ENCODE data around the gene CAMK1G. TPM values are rescaled to one million over a fixed set of nuclear protein-coding genes. Genes with fewer than 3 reads are reported as not detected.
A peak's percentile ranks its signal among the peaks of the same experiment; 100 is the strongest.

Gene CAMK1G
- total and polyA plus RNA-seq, 9 donors = 7.6 to 20.2 (median 12.0) TPM

DNA sequence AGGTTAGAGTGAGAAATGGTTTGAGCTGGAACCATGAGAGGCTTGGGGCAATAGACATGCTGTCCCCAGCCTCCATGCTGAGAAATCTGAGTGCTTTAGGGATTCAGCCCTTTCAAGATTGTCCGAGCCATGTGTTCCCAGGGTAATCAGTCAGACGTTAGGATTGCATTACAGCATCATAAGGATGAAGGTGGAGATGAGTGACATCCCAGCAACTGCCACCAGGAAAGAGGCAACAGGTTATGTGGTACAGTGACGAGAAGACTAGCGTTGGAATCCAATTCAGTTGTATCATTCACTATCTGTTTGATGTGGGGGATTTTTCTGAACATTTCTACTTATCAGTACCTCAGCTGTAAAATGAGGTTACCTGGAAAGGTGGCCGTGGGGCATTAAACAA lies 1.7 kb downstream of the CAMK1G start:
- DNase-seq = no peak
- intact Hi-C loops (cut with DNase I) = loop anchor here in 2 of 4 donors (5.0 kb wide), 2 partner anchors 107 to 157 kb away; no protein-coding TSS in a partner anchor
- H3K9me3 ChIP-seq = no peaks in the 10 kb centered on the region
- no peak overlapping the region for H3K27ac ChIP-seq
- H3K36me3 ChIP-seq = no peaks in the 10 kb centered on the region
- TF ChIP-seq EP300 (IDR thresholded peaks at IDR 0.05) = no peak
- no peak for TF ChIP-seq POLR2A (IDR thresholded peaks at IDR 0.05)
- TF ChIP-seq CTCF (IDR thresholded peaks at IDR 0.05) = no peak
- H3K4me1 ChIP-seq (ENCODE audit: insufficient read depth) = peaks cover 8% of the 10 kb centered on the region
- H3K4me3 ChIP-seq = no peak overlapping the region
- 35 to 43% (median 36%) methylated on average over 5 of the region's 5 CpGs for WGBS, 3 donors
- H3K27me3 ChIP-seq = no peaks in the 10 kb centered on the region

- 0 to 1% (median 1%) methylated on average over 23 of the region's 23 CpGs for WGBS, 3 donors
- no peak overlapping the region for H3K4me3 ChIP-seq
- no peaks in the 10 kb centered on the region for H3K9me3 ChIP-seq
- intact Hi-C loops (cut with DNase I) = loop anchor here in 2 of 4 donors (5.0 kb wide), 2 partner anchors 107 to 157 kb away; no protein-coding TSS in a partner anchor
- TF ChIP-seq POLR2A (IDR thresholded peaks at IDR 0.05) = no peak
- no peak for TF ChIP-seq EP300 (IDR thresholded peaks at IDR 0.05)
- no peak for TF ChIP-seq CTCF (IDR thresholded peaks at IDR 0.05)
- peak; percentile 45 to 75 (median 68) for DNase-seq
- no peaks in the 10 kb centered on the region for H3K27me3 ChIP-seq
- no peak overlapping the region for H3K27ac ChIP-seq
- H3K36me3 ChIP-seq = no peaks in the 10 kb centered on the region
- H3K4me1 ChIP-seq (ENCODE audit: insufficient read depth) = peaks cover 8% of the 10 kb centered on the region
Measured at GRCh38 chr1:209585672-209586071, 2.2 kb downstream of the CAMK1G start.

DNA sequence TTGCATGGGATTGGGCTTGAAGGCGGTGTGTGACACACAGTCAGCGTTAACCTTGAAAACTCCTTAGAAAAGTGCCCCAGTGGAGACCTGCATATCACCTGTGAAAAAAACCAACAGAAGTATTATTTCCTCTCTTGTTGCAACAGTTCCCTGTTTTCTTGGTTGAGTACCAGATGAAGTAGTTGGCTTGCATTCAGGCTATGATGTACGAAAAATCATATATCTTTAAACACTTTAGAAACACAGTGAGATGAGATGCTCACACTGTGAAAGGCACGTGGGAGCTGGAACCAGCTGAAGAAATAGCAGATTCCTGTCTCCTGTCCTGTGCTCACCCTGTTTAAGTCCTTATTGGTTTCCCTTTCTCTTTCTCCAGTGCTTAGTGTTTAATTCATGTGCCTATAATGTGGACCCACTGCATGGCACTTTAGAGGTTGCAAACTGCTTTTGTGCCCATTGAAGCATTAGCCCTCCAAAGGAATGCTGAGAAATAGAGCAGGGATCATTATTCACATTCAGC lies 2.8 kb downstream of the CAMK1G start:
- H3K27me3 ChIP-seq = no peaks in the 10 kb centered on the region
- no peaks in the 10 kb centered on the region for H3K36me3 ChIP-seq
- intact Hi-C loops (cut with DNase I) = loop anchor here in 2 of 4 donors (5.0 kb wide), 2 partner anchors 106 to 156 kb away; no protein-coding TSS in a partner anchor

DNA sequence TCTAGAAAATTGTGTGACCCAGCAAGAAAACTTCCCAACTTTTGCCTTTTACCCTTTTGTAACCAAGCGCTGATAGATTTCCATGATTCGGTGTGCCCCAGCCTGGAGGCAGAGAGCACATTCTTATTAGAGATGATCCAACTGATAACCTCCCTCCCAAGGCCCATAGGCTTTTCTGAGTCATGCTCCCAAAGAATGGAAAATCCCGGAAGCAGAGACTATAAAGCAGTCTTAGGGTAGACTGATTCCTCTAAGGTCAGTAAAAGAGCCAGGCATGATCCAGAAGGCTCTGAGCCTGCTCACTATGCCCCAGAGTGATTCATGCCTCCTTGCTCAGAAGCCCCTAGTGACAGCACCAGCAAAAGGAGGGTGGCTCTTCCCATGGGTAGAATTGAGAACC lies 4.3 kb downstream of the CAMK1G start:
- intact Hi-C loops (cut with DNase I) = loop anchor here in 2 of 4 donors (5.0 kb wide), 2 partner anchors 105 to 155 kb away; no protein-coding TSS in a partner anchor
- 85 to 91% (median 87%) methylated on average over 3 of the region's 3 CpGs for WGBS, 3 donors
- no peak for TF ChIP-seq CTCF (IDR thresholded peaks at IDR 0.05)
- TF ChIP-seq EP300 (IDR thresholded peaks at IDR 0.05) = no peak
- no peak for TF ChIP-seq POLR2A (IDR thresholded peaks at IDR 0.05)
- Histone ChIP-seq H3K4me1 (ENCODE audit: insufficient read depth) (peaks cover 8% of the 10 kb centered on the region), H3K27me3 (no peaks in the 10 kb centered on the region), H3K36me3 (no peaks in the 10 kb centered on the region), H3K4me3 (no peak overlapping the region), H3K27ac (no peak overlapping the region), H3K9me3 (no peaks in the 10 kb centered on the region)
- no peak for DNase-seq

More for the DNA sequence above, 2.8 kb downstream of the CAMK1G start:
- no peak overlapping the region for H3K4me3 ChIP-seq
- no peak for DNase-seq
- no peak overlapping the region for H3K27ac ChIP-seq
- no peak for TF ChIP-seq CTCF (IDR thresholded peaks at IDR 0.05)
- TF ChIP-seq EP300 (IDR thresholded peaks at IDR 0.05) = no peak
- no peak for TF ChIP-seq POLR2A (IDR thresholded peaks at IDR 0.05)
- peaks cover 8% of the 10 kb centered on the region for H3K4me1 ChIP-seq (ENCODE audit: insufficient read depth)
- 63 to 69% (median 64%) methylated on average over 4 of the region's 4 CpGs for WGBS, 3 donors
- H3K9me3 ChIP-seq = no peaks in the 10 kb centered on the region

Measured in ovary (tissue), 9 donors.